ENCODE measurements around the gene CORO6. TPM values are rescaled to one million over a fixed set of nuclear protein-coding genes. Genes with fewer than 3 reads are reported as not detected.
A peak's percentile ranks its signal among the peaks of the same experiment; 100 is the strongest.

CORO6 gene
- total RNA-seq, 1 experiment from 2014 or later, result 2.3 TPM

DNA sequence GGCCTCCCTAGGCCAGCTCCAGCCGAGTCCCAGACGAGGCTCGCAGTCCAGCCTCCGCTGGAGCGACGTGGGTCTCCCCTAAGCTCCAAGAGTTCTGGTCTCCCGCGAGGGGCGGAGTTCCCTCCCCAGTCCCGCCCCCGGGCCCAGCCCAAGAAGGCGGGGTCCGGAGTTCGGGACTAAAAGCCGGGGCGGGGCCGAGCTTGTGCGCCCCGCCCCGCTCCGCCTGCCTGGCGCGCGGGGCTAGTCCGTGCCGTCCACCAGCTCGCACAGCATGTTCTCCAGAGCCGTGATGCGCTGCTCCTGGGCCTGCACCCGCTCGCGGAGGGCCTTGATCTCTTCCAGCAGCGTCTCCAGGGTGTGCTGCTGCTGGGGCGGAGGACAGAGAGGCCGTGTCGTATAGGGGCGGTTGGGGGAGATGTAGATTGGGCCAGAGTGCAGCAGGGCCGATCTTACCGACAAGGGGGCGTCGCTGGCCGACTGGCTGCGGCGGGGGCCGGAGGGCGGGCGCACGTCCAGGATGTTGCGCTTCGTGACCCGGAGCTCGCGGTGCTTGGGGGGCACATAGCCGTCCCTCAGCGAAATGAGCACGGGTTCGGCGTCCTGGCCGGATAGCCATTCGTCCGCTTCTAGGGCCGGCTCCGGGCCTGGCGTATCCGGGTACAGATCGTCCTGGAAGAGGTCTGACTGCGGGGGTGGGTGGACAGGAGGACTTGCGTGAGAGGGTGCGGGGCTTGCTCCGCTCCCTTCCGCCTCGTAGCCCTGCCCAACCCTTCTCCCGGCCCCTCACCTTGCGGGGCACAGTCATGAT lies 7.0 kb downstream of the CORO6 start:
- Histone ChIP-seq H2BK20ac (ENCODE audit: low read depth, low read length, poor library complexity, severe bottlenecking) (no peak overlapping the region), H4K5ac (ENCODE audit: insufficient read length, low read depth, low read length) (no peak overlapping the region), H3K9me3 (ENCODE audit: control insufficient read depth, low read depth, low read length) (no peaks in the 10 kb centered on the region), H3K4ac (ENCODE audit: low read depth, low read length) (no peak overlapping the region), H2BK120ac (ENCODE audit: low read depth, low read length, poor library complexity, severe bottlenecking) (no peak overlapping the region), H3K27me3 (ENCODE audit: insufficient read depth, low read length) (peaks cover 11% of the 10 kb centered on the region), H3K4me1 (ENCODE audit: insufficient read depth, low read length) (peaks cover 3% of the 10 kb centered on the region; the same call in 1 of the 2 replicates), H3K23me2 (ENCODE audit: insufficient read length, low read depth, low read length, poor library complexity, severe bottlenecking) (peaks cover 9% of the 10 kb centered on the region), H3K23ac (ENCODE audit: insufficient read length, low read depth, low read length) (no peak overlapping the region), H4K91ac (ENCODE audit: insufficient read length, low read depth, low read length) (no peak overlapping the region), H3K79me2 (ENCODE audit: insufficient read depth, low read length) (no peaks in the 10 kb centered on the region), H4K20me1 (ENCODE audit: control insufficient read depth, insufficient read depth, insufficient read length) (no peaks in the 10 kb centered on the region), H2AK5ac (ENCODE audit: insufficient read length, low read length) (no peak overlapping the region), H3T11ph (ENCODE audit: low read length) (no peak overlapping the region), H3K27ac (ENCODE audit: insufficient read length, low read depth, low read length) (no peak overlapping the region), H2BK5ac (ENCODE audit: insufficient read length, low read length) (no peak overlapping the region), H2BK15ac (ENCODE audit: low read depth, low read length) (no peak overlapping the region), H3K4me2 (ENCODE audit: insufficient read depth, insufficient read length, low read length) (peak overlapping the region; percentile 26), H3K56ac (ENCODE audit: insufficient read length, low read depth, low read length) (no peak overlapping the region), H2BK12ac (ENCODE audit: insufficient read length, low read depth, low read length) (no peak overlapping the region), H3K79me1 (ENCODE audit: insufficient read depth, low read depth, low read length, poor library complexity, severe bottlenecking) (no peaks in the 10 kb centered on the region), H3K14ac (ENCODE audit: insufficient read depth, low read length) (peak overlapping the region; percentile 32; the same call in 1 of the 2 replicates), H2AFZ (ENCODE audit: low read length) (no peak overlapping the region), H3K9ac (ENCODE audit: extremely low read depth, insufficient read length, low read length) (no peak overlapping the region), H4K8ac (replicated peaks; ENCODE audit: insufficient read length, low read depth, low read length) (no peak overlapping the region), H3K18ac (ENCODE audit: insufficient read length, low read depth, low read length) (no peak overlapping the region)
- TF ChIP-seq, protein P1, sequence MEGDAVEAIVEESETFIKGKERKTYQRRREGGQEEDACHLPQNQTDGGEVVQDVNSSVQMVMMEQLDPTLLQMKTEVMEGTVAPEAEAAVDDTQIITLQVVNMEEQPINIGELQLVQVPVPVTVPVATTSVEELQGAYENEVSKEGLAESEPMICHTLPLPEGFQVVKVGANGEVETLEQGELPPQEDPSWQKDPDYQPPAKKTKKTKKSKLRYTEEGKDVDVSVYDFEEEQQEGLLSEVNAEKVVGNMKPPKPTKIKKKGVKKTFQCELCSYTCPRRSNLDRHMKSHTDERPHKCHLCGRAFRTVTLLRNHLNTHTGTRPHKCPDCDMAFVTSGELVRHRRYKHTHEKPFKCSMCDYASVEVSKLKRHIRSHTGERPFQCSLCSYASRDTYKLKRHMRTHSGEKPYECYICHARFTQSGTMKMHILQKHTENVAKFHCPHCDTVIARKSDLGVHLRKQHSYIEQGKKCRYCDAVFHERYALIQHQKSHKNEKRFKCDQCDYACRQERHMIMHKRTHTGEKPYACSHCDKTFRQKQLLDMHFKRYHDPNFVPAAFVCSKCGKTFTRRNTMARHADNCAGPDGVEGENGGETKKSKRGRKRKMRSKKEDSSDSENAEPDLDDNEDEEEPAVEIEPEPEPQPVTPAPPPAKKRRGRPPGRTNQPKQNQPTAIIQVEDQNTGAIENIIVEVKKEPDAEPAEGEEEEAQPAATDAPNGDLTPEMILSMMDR (conservative IDR thresholded peaks at IDR 0.05), result no peak
- no CpG with 5 or more reads among the region's 74 CpGs for WGBS (ENCODE audit: extremely low coverage, insufficient read length, low lambda C conversion rate)
- peaks cover 2 to 10% (median 8%) of the 10 kb centered on the region in 3 experiments; a peak in 3 of 7 replicates for H3K36me3 Mint-ChIP-seq (ENCODE audit: insufficient read depth in 1 of 3, low read depth in 3 of 3)
- H3K27me3 Mint-ChIP-seq (ENCODE audit: low read depth), result peaks cover 75% of the 10 kb centered on the region
- H3K27ac Mint-ChIP-seq, result no peak overlapping the region
- peak overlapping the region; percentile 65 to 86 for H3K4me3 Mint-ChIP-seq
- no peaks in the 10 kb centered on the region for H3K9me3 Mint-ChIP-seq
- H3K4me1 Mint-ChIP-seq, result peaks cover 31 to 60% of the 10 kb centered on the region in 2 experiments
- peak; percentile 94 for DNase-seq
